Stimulated activated naive CD8-positive, alpha-beta T cell treated with anti-CD3 and anti-CD28 coated beads, Interleukin-15, Interleukin-2, amounts not matched to agents 100 ng/mL and 50 ng/mL, for 24 hours (primary cell): ENCODE data around the gene PRM3.

ENCODE experiments used
- H3K27ac Mint-ChIP-seq: one replicate; pipeline ENCODE4 v1.8.0; 2021; ENCODE audit warnings: mild to moderate bottlenecking, mixed read lengths
- H3K27me3 Mint-ChIP-seq: one replicate; pipeline ENCODE4 v1.8.0; 2021; ENCODE audit warnings: mixed read lengths
- H3K36me3 Mint-ChIP-seq: one replicate; pipeline ENCODE4 v1.8.0; 2021; ENCODE audit warnings: low read depth, mixed read lengths
- H3K4me1 Mint-ChIP-seq: one replicate; pipeline ENCODE4 v1.8.0; 2021; ENCODE audit warnings: low read depth, mixed read lengths
- H3K4me3 Mint-ChIP-seq: one replicate; pipeline ENCODE4 v1.8.0; 2021; ENCODE audit warnings: mild to moderate bottlenecking, mixed read lengths
- H3K9me3 Mint-ChIP-seq: one replicate; pipeline ENCODE4 v1.8.0; 2021; ENCODE audit warnings: mixed read lengths

Gene PRM3

GRCh38 chr16:11277607-11278337 is 4.3 kb upstream of the PRM3 start:
- H3K27ac Mint-ChIP-seq = no peak overlapping the region
- no peaks in the 10 kb centered on the region for H3K9me3 Mint-ChIP-seq
- H3K4me1 Mint-ChIP-seq = peaks cover 6% of the 10 kb centered on the region

DNA sequence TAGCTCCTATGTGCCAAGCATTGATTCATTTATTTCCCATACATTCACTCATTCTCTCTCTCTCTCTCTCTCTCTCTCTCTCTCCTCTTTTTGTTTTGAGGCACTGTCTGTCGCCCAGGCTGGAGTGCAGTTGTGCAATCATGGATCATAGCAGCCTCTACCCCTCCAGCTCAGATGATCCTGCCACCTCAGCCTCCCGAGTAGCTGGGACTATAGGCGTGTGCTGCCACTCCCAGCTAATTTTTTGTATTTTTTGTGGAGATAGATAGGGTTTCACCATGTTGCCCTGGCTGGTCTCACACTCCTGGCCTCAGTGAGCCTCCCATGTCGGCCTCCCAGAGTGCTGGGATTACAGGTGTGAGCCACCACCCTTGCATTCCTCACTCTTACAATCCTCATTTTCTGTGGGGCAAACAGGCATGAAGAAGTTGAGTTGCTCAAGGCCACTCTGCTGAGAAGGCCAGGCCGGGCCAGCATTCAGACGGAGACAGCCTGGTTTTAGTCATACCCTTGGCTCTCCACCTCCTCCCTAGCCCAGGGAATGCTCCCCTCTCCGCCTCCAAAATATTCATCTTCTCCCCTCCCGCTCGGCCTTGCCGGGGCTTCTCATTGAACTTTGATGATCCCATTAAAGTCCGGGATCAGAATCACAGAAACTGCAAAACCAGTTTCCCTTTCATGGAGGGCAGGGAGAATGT is 3.6 kb upstream of the PRM3 start:
- peaks cover 4% of the 10 kb centered on the region for H3K4me1 Mint-ChIP-seq
- H3K36me3 Mint-ChIP-seq = no peaks in the 10 kb centered on the region
- no peaks in the 10 kb centered on the region for H3K27me3 Mint-ChIP-seq
- H3K4me3 Mint-ChIP-seq = no peak overlapping the region
- H3K9me3 Mint-ChIP-seq = no peaks in the 10 kb centered on the region
- H3K27ac Mint-ChIP-seq = no peak overlapping the region

More at GRCh38 chr16:11277607-11278337, 4.3 kb upstream of the PRM3 start:
- Mint-ChIP-seq H3K27me3 (no peaks in the 10 kb centered on the region), H3K4me3 (no peak overlapping the region), H3K36me3 (no peaks in the 10 kb centered on the region)

DNA sequence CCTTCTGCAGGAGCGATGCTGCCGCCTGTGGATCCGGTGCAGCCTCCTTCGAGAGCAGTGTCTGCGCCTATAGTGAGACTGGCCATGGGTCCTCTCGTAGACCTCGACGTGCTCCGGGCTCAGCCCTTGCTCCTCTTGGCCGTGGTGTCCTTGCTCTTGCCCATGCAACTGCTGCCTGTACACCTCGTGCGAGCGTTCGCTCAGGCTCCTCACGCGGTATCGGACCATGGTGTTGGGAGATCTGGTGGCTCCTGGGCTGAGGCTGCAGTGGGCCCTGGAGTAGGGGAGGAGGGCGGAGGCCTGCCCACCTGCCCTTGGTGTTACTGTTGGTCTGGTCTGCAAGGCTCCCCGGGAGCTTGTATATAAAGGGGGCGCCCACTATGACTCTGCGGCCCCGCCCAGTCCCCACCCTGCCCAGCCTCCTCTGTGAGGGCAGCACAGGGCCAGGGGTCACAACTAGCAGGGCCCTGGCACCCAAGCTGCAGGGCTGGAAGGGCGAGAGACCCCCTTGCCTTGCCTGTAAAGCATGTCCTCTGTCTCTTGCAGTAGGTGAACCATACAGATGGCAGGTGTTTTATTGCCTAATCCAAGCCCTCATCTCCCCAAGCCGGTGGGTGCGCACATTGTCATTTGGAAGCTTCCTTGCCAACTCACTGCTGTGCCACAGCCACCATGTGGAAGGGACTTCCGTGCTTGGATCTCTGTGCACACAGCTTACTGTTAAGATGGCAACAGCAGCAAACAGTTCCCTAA is 2.9 kb upstream of the PRM3 start, which contains the start of gene PRM2:
TSS of gene PRM2 (minus strand) at position 338 of the 753 bp plus-strand sequence. CDS start at position 228, 110 bp downstream.
- no peaks in the 10 kb centered on the region for H3K9me3 Mint-ChIP-seq
- H3K4me1 Mint-ChIP-seq = peaks cover 2% of the 10 kb centered on the region
- H3K36me3 Mint-ChIP-seq = no peaks in the 10 kb centered on the region
- H3K4me3 Mint-ChIP-seq = no peak within 1 kb of the TSS
- no peak within 1 kb of the TSS for H3K27ac Mint-ChIP-seq
- H3K27me3 Mint-ChIP-seq = no peaks in the 10 kb centered on the region

DNA sequence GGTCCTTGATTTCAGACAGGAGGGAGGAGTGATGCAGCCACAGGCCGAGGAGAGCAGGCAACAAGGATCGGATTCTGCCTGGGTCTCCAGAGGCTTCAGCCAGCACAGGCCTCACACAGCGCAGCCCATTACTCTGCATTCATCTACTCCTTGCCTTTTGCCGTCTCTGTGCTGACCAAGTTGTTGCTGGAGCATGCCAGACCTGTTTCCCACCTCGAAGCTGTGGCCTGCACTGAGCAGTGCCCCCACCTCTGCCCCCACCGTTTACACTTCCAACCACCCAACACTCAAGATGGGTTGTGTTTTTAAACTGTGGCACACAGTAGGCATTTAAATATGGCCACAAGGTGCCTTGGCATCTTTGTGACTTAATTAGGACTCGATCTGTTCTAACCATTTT is 1.5 kb upstream of the PRM3 start:
- no peak overlapping the region for H3K27ac Mint-ChIP-seq
- peaks cover 2% of the 10 kb centered on the region for H3K4me1 Mint-ChIP-seq
- no peak overlapping the region for H3K4me3 Mint-ChIP-seq
- H3K9me3 Mint-ChIP-seq = no peaks in the 10 kb centered on the region
- H3K36me3 Mint-ChIP-seq = no peaks in the 10 kb centered on the region
- H3K27me3 Mint-ChIP-seq = no peaks in the 10 kb centered on the region

GRCh38 chr16:11273721-11274324 is 394 bp upstream of the PRM3 start:
- H3K9me3 Mint-ChIP-seq = no peaks in the 10 kb centered on the region
- H3K36me3 Mint-ChIP-seq = no peaks in the 10 kb centered on the region
- no peaks in the 10 kb centered on the region for H3K4me1 Mint-ChIP-seq
- no peak overlapping the region for H3K4me3 Mint-ChIP-seq
- no peak overlapping the region for H3K27ac Mint-ChIP-seq
- no peaks in the 10 kb centered on the region for H3K27me3 Mint-ChIP-seq

DNA sequence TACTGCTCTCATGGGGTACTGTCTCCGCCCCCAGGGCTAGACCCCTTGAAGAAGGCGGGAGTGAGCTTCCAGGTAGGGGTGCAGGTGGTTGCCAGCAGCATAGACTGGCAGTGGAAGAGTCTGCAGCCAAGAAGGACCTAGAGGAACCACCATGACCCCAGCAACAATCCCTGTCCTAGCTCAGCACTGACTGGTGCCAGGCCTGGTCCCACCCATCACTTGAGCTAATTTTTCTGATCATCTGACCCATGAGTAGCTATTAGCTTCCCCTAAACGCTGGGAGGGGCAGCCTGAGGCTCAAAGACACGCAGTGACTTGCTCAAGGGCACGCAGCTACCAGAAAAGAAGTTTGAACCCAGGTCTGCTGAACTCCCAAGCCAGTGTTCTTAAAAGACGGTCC is 945 bp downstream of the PRM3 start:
- Mint-ChIP-seq H3K36me3 (no peaks in the 10 kb centered on the region), H3K4me1 (no peaks in the 10 kb centered on the region), H3K27ac (no peak overlapping the region), H3K27me3 (no peaks in the 10 kb centered on the region), H3K4me3 (no peak overlapping the region), H3K9me3 (no peaks in the 10 kb centered on the region)

DNA sequence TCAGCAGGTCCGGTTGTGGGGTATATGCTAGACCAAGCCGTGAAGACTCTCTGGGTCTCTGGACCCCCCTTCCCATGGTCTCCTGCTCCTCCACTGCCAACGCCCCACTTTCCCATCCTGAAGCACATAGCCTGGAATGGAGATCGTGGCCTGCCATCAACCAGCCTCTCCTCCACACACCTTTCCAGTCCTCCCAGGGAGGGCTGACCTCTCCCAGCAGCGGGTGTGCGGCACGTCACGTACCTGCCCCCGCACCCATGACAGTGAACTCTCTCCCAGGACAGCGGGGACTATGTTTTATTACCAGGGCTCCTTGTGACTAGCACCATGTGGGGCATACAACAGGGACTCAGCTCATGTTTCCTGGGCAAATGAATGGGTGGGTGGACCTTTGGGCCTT is 1.8 kb downstream of the PRM3 start:
- Mint-ChIP-seq H3K4me1 (no peaks in the 10 kb centered on the region), H3K27ac (no peak overlapping the region), H3K36me3 (no peaks in the 10 kb centered on the region), H3K9me3 (no peaks in the 10 kb centered on the region), H3K4me3 (no peak overlapping the region), H3K27me3 (no peaks in the 10 kb centered on the region)

- Mint-ChIP-seq H3K9me3 (no peaks in the 10 kb centered on the region), H3K27ac (no peak overlapping the region), H3K4me1 (no peaks in the 10 kb centered on the region), H3K4me3 (no peak overlapping the region), H3K27me3 (no peaks in the 10 kb centered on the region), H3K36me3 (no peaks in the 10 kb centered on the region)
These were observed 2.7 kb downstream of the PRM3 start for GRCh38 chr16:11270602-11271162.

GRCh38 chr16:11268921-11269375 is 4.5 kb downstream of the PRM3 start, which contains the start of gene TNP2:
Gene TNP2 (minus strand): TSS chr16:11269325. CDS start chr16:11269262, 63 bp downstream.
- Mint-ChIP-seq H3K27ac (no peak within 1 kb of the TSS), H3K4me1 (peaks cover 11% of the 10 kb centered on the region), H3K27me3 (no peaks in the 10 kb centered on the region), H3K4me3 (no peak within 1 kb of the TSS), H3K9me3 (no peaks in the 10 kb centered on the region), H3K36me3 (no peaks in the 10 kb centered on the region)

- no peak overlapping the region for H3K4me3 Mint-ChIP-seq
- H3K27ac Mint-ChIP-seq = no peak overlapping the region
- no peaks in the 10 kb centered on the region for H3K9me3 Mint-ChIP-seq
These were observed 8.3 kb downstream of the PRM3 start for GRCh38 chr16:11265124-11265523.

DNA sequence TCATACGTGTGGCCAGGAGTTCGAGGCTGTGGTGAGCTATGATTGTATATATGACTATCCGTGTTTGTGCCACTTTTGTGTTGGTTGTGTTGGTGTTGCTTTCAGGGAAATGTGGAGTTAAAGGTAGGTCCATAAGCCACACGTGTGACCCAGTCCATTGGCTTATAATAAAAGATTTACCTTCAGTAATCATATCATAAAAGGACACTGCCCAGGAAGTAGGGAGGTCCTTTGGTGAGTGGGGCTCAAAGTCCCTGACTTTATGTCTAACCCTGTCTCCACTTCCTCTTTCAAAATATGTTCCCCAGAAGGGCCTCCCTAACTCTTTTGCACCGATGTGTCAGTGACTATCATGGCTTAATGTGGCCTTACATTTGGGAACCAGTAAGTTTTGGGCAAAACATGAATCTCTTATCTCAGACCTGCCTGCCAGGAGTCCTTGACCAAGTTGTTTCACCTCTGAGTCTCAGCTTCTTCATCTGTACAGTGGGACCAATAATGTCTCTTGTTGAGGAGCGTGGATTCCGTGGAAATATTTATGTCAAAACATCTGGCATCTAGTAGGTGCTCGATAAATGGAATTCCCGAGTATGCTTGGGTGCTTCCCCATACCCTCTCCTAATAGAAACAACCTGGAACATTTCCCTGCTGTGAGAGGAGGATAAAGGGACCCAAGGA is 9.1 kb downstream of the PRM3 start:
- Mint-ChIP-seq H3K4me1 (peaks cover 33% of the 10 kb centered on the region), H3K4me3 (peak overlapping the region; percentile 18), H3K27me3 (peaks cover 2% of the 10 kb centered on the region), H3K36me3 (no peaks in the 10 kb centered on the region), H3K9me3 (no peaks in the 10 kb centered on the region), H3K27ac (peak overlapping the region; percentile 74)

More at GRCh38 chr16:11265124-11265523, 8.3 kb downstream of the PRM3 start:
- Mint-ChIP-seq H3K27me3 (peaks cover under 1% of the 10 kb centered on the region), H3K4me1 (peaks cover 27% of the 10 kb centered on the region), H3K36me3 (no peaks in the 10 kb centered on the region)

- Mint-ChIP-seq H3K27ac (peak overlapping the region; percentile 74), H3K36me3 (no peaks in the 10 kb centered on the region), H3K9me3 (no peaks in the 10 kb centered on the region), H3K27me3 (peaks cover 2% of the 10 kb centered on the region), H3K4me3 (peak overlapping the region; percentile 18), H3K4me1 (peaks cover 38% of the 10 kb centered on the region)
These were observed 9.7 kb downstream of the PRM3 start for GRCh38 chr16:11263737-11264136.

- no peaks in the 10 kb centered on the region for H3K9me3 Mint-ChIP-seq
- H3K4me3 Mint-ChIP-seq = no peak overlapping the region
- no peaks in the 10 kb centered on the region for H3K36me3 Mint-ChIP-seq
- H3K4me1 Mint-ChIP-seq = peaks cover 46% of the 10 kb centered on the region
- no peak overlapping the region for H3K27ac Mint-ChIP-seq
- peaks cover 2% of the 10 kb centered on the region for H3K27me3 Mint-ChIP-seq
These were observed 10.5 kb downstream of the PRM3 start for GRCh38 chr16:11262915-11263314.

DNA sequence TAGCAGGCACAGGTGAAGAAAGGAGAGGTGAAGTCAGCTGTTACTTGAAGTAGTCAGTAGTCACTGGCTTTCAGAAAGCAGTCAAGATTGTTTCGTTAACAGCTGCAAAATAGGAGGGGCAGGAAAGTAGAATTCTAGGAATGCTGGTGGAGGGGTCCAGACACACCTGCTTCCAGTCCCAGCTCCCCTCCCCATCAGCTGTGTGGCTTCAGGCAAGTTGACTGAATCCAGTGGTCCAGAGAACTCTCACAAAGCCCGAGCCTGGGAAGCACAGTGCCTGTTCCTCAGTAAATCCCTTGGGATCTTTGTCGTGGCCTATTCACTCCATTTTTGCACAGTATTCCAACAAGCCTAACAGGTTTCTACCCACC is 12.8 kb downstream of the PRM3 start:
- Mint-ChIP-seq H3K36me3 (no peaks in the 10 kb centered on the region), H3K4me1 (peaks cover 58% of the 10 kb centered on the region), H3K9me3 (no peaks in the 10 kb centered on the region), H3K27me3 (peaks cover 2% of the 10 kb centered on the region), H3K4me3 (no peak overlapping the region), H3K27ac (no peak overlapping the region)
